Thoracic aorta (tissue), 2 donors: ENCODE measurements around the gene ABCD1. TPM values are rescaled to one million over a fixed set of nuclear protein-coding genes. Genes with fewer than 3 reads are reported as not detected.
"Not testable (repeated sequence)": the region's sequence is repeated elsewhere in the genome, so short reads cannot be mapped to it uniquely, and the experiment has no call there.

Experiments
- ATAC-seq: fragments of 150-250 bp; one replicate; pipeline ENCODE4 v1.8.0; 2017; ENCODE audit warnings: low read depth; ENCODE audit not compliant: insufficient number of reproducible peaks, low FRiP score
- DNase-seq: peaks from one replicate; pipeline ENCODE4 v3.0.0-alpha.2; 2020; ENCODE audit warnings: low spot score
- H3K27ac ChIP-seq, 2 donors: fragments of 200-600 bp; sonication (generic); 1 replicate in 1 of 2; 2 replicates in 1 of 2; pipeline ENCODE4 v1.5.1; 2016; ENCODE audit warnings: mild to moderate bottlenecking in 2 of 2, moderate library complexity in 2 of 2
- H3K27me3 ChIP-seq: fragments of 200-600 bp; sonication (generic); replicated peaks from 2 replicates; pipeline ENCODE4 v1.6.0; 2016; ENCODE audit warnings: mild to moderate bottlenecking; ENCODE audit not compliant: insufficient read depth
- H3K36me3 ChIP-seq: fragments of 200-600 bp; sonication (generic); one replicate; pipeline ENCODE4 v1.5.1; 2016
- H3K4me1 ChIP-seq, 2 donors: fragments of 200-600 bp; sonication (generic); 1 replicate in 1 of 2; 2 replicates in 1 of 2; pipeline versions ENCODE4 v1.5.1 to v1.6.0; 2016; ENCODE audit warnings: low read depth in 2 of 2, mild to moderate bottlenecking in 1 of 2; ENCODE audit not compliant: control insufficient read depth in 1 of 2
- H3K4me3 ChIP-seq: fragments of 200-600 bp; sonication (generic); 2 replicates; pipeline ENCODE4 v1.5.1; 2016; ENCODE audit warnings: mild to moderate bottlenecking
- H3K9me3 ChIP-seq: fragments of 200-600 bp; sonication (generic); 2 replicates; pipeline ENCODE4 v1.5.1; 2016
- CTCF ChIP-seq: fragments of 200-600 bp; sonication (generic); IDR thresholded peaks from one replicate; pipeline ENCODE4 v1.5.1; 2019; ENCODE audit warnings: antibody characterized with exemption
- total RNA-seq, 2 donors: library from RNA; depleted of rRNA; stranded (reverse); fragments of >200 nt; gene quantifications; one replicate each; pipeline versions ENCODE4 v1.1.0 to v1.2.3, GENCODE V29; 2016

ABCD1 gene
- total RNA-seq, 2 donors from 2014 or later: 24.3 to 40.6 TPM

GRCh38 chrX:153688911-153689590, 35.6 kb upstream of the ABCD1 start:
- ATAC-seq (peak; percentile 40), DNase-seq (no peak)
- H3K27me3 ChIP-seq: no peaks in the 10 kb centered on the region
- no peaks in the 10 kb centered on the region for H3K9me3 ChIP-seq
- H3K4me3 ChIP-seq: peak overlapping the region; percentile 65
- peak overlapping the region in 1 of 2 donors; percentile 30 for H3K27ac ChIP-seq
- H3K36me3 ChIP-seq: no peaks in the 10 kb centered on the region
- peaks cover 0 to 8% of the 10 kb centered on the region in 2 donors for H3K4me1 ChIP-seq
- no peak for TF ChIP-seq CTCF

GRCh38 chrX:153689654-153690465, 34.8 kb upstream of the ABCD1 start:
- ATAC-seq: no peak
- Histone ChIP-seq H3K4me3 (peak overlapping the region; percentile 35), H3K27me3 (no peaks in the 10 kb centered on the region)

GRCh38 chrX:153690466-153690865, 34.2 kb upstream of the ABCD1 start:
- no peak for TF ChIP-seq CTCF
- DNase-seq: no peak

More at GRCh38 chrX:153689654-153690465, 34.8 kb upstream of the ABCD1 start:
- Histone ChIP-seq H3K36me3 (no peaks in the 10 kb centered on the region), H3K4me1 (peaks cover 0 to 8% of the 10 kb centered on the region in 2 donors), H3K27ac (peak overlapping the region in 1 of 2 donors; percentile 30), H3K9me3 (no peaks in the 10 kb centered on the region)
- TF ChIP-seq CTCF: no peak
- no peak for DNase-seq

GRCh38 chrX:153691032-153691827, 33.4 kb upstream of the ABCD1 start:
- H3K27ac ChIP-seq, ATAC-seq, H3K9me3 ChIP-seq, DNase-seq, H3K36me3 ChIP-seq, H3K4me3 ChIP-seq, H3K4me1 ChIP-seq, H3K27me3 ChIP-seq: not testable (repeated sequence)

More at GRCh38 chrX:153690466-153690865, 34.2 kb upstream of the ABCD1 start:
- no peaks in the 10 kb centered on the region for H3K36me3 ChIP-seq
- H3K9me3 ChIP-seq: no peaks in the 10 kb centered on the region
- H3K27me3 ChIP-seq: no peaks in the 10 kb centered on the region
- H3K4me1 ChIP-seq: peaks cover 0 to 8% of the 10 kb centered on the region in 2 donors
- no peak for ATAC-seq
- no peak overlapping the region for H3K27ac ChIP-seq
- no peak overlapping the region for H3K4me3 ChIP-seq

GRCh38 chrX:153692003-153692402, 32.7 kb upstream of the ABCD1 start:
- H3K4me1 ChIP-seq: peaks cover 0 to 8% of the 10 kb centered on the region in 2 donors
- TF ChIP-seq CTCF: no peak
- H3K9me3 ChIP-seq: no peaks in the 10 kb centered on the region
- H3K4me3 ChIP-seq: no peak overlapping the region
- no peaks in the 10 kb centered on the region for H3K27me3 ChIP-seq
- no peak for ATAC-seq
- H3K36me3 ChIP-seq: no peaks in the 10 kb centered on the region
- no peak overlapping the region for H3K27ac ChIP-seq
- no peak for DNase-seq
